HUES48 (cell line): ENCODE results near the gene ATP2B1.
"Not testable (repeated sequence)": the region's sequence is repeated elsewhere in the genome, so short reads cannot be mapped to it uniquely, and the experiment has no call there.

Experiments
- H3K27ac ChIP-seq: one replicate; pipeline ENCODE4 v1.7.0; 2013; ENCODE audit warnings: low read depth, low read length, inconsistent platforms
- H3K27me3 ChIP-seq: 2 replicates; pipeline ENCODE4 v1.6.1; 2013; ENCODE audit warnings: mild to moderate bottlenecking, low read length; ENCODE audit not compliant: control insufficient read depth, insufficient read depth
- H3K36me3 ChIP-seq: 2 replicates; pipeline ENCODE4 v1.6.1; 2013; ENCODE audit warnings: low read length; ENCODE audit not compliant: control insufficient read depth, insufficient read depth
- H3K4me1 ChIP-seq: 2 replicates; pipeline ENCODE4 v1.6.1; 2013; ENCODE audit warnings: mild to moderate bottlenecking, low read length; ENCODE audit not compliant: control insufficient read depth, insufficient read depth
- H3K4me3 ChIP-seq: 2 replicates; pipeline ENCODE4 v1.5.1; 2013; ENCODE audit warnings: mild to moderate bottlenecking, low read depth, low read length
- H3K9ac ChIP-seq: 2 replicates; pipeline ENCODE4 v1.6.1; 2013; ENCODE audit warnings: mild to moderate bottlenecking, low read depth, low read length, moderate library complexity
- H3K9me3 ChIP-seq: 2 replicates; pipeline ENCODE4 v1.6.1; 2013; ENCODE audit warnings: low read length; ENCODE audit not compliant: control insufficient read depth, insufficient read depth

The ATP2B1 gene

DNA sequence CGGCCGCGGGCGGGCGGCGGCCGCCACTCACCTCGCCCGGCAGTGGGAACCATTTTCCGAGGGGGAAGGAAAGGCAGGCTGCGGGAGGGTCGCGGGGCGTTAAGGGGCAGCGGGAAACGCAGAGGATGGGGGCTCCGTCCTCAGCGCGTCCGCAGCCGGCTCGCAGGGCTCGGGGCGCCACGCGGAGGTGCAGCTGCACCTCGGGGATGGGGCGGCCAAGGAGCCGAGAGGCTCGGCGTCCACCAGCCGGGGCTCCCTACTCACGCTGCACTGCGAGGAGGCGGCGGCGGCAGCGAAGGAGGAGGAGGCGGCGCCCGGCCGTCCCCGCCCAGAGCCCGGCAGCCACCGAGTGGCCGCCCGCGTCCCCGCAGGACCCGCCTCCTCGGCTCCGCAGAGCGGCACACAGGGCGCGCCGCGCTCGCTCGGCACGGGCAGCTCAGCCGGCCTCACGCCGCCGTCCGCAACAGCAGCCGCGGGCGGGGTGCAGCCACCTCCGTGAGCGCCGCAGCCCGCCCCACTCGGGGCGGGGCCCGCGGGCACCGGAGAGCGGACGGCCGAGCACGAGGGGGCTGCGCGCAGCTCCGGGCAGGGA lies at the start of gene ATP2B1:
TSS of gene ATP2B1 (minus strand) at position 274 of the 592 bp plus-strand sequence. CDS start 52,952 bp downstream, outside the sequence.
- peak within 1 kb of the TSS; percentile 96 for H3K4me3 ChIP-seq
- H3K27me3 ChIP-seq = peaks cover 44% of the 10 kb centered on the region
- H3K36me3 ChIP-seq = no peaks in the 10 kb centered on the region
- peaks cover 9% of the 10 kb centered on the region for H3K4me1 ChIP-seq
- H3K9me3 ChIP-seq = no peaks in the 10 kb centered on the region
- H3K9ac ChIP-seq = peak within 1 kb of the TSS; percentile 91
- H3K27ac ChIP-seq = peak within 1 kb of the TSS; percentile 90

GRCh38 chr12:89757987-89758386 lies 49.3 kb upstream of the ATP2B1 start:
- H3K27me3 ChIP-seq, H3K4me1 ChIP-seq, H3K9ac ChIP-seq, H3K27ac ChIP-seq, H3K4me3 ChIP-seq, H3K9me3 ChIP-seq, H3K36me3 ChIP-seq: not testable (repeated sequence)

GRCh38 chr12:89756585-89757398 lies 48.2 kb upstream of the ATP2B1 start:
- Histone ChIP-seq H3K9ac (no peak overlapping the region), H3K36me3 (no peaks in the 10 kb centered on the region), H3K27ac (no peak overlapping the region), H3K9me3 (no peaks in the 10 kb centered on the region), H3K27me3 (no peaks in the 10 kb centered on the region), H3K4me1 (no peaks in the 10 kb centered on the region), H3K4me3 (no peak overlapping the region)

GRCh38 chr12:89756194-89756584 lies 47.6 kb upstream of the ATP2B1 start:
- H3K4me1 ChIP-seq = no peaks in the 10 kb centered on the region
- no peaks in the 10 kb centered on the region for H3K27me3 ChIP-seq
- H3K9ac ChIP-seq = no peak overlapping the region
- H3K9me3 ChIP-seq = no peaks in the 10 kb centered on the region
- no peak overlapping the region for H3K4me3 ChIP-seq
- H3K36me3 ChIP-seq = no peaks in the 10 kb centered on the region
- H3K27ac ChIP-seq = no peak overlapping the region

DNA sequence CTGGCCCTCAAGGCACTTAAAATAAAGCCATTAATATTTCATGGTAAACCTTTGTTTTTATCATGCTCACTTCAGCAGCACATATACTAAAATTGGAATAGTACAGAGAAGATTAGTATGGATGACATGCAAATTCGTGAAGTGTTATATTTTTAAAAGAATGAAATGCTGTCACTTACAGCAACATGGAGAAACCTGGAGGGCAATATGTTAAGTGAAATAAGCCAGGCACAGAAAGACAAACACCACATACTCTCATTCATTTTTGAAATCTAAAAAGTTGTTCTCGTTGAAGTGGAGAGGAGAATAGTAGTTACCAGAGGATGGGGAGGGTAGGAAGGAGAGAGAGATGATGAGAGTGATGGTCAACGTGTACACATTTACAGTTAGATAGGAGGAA lies 45.4 kb upstream of the ATP2B1 start:
- H3K4me1 ChIP-seq = no peaks in the 10 kb centered on the region
- no peak overlapping the region for H3K9ac ChIP-seq
- H3K36me3 ChIP-seq = no peaks in the 10 kb centered on the region
- no peak overlapping the region for H3K4me3 ChIP-seq
- no peaks in the 10 kb centered on the region for H3K9me3 ChIP-seq
- H3K27ac ChIP-seq = no peak overlapping the region
- H3K27me3 ChIP-seq = no peaks in the 10 kb centered on the region

DNA sequence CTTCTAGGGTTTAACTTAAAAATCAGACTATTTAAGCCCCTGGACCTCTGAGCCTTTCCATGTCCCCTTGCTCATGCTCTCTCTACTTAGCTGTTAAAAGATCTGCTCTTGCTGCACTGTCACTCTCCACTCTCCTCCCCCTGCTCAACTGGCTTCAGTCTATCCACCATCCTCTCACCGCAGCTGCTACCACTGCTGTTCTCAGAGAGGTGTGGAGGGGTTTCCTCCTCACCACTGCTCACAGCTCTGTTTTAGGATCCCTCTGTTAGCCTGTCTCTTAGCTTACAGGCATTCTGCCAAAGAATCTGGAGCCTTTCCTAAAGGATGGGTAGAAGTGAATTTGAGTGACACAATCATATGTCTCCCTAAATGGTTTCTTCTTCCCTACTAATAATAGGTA lies 43.7 kb upstream of the ATP2B1 start:
- H3K9ac ChIP-seq = no peak overlapping the region
- H3K4me1 ChIP-seq = no peaks in the 10 kb centered on the region
- no peaks in the 10 kb centered on the region for H3K9me3 ChIP-seq
- no peaks in the 10 kb centered on the region for H3K36me3 ChIP-seq
- H3K27ac ChIP-seq = no peak overlapping the region
- H3K4me3 ChIP-seq = no peak overlapping the region
- H3K27me3 ChIP-seq = no peaks in the 10 kb centered on the region

DNA sequence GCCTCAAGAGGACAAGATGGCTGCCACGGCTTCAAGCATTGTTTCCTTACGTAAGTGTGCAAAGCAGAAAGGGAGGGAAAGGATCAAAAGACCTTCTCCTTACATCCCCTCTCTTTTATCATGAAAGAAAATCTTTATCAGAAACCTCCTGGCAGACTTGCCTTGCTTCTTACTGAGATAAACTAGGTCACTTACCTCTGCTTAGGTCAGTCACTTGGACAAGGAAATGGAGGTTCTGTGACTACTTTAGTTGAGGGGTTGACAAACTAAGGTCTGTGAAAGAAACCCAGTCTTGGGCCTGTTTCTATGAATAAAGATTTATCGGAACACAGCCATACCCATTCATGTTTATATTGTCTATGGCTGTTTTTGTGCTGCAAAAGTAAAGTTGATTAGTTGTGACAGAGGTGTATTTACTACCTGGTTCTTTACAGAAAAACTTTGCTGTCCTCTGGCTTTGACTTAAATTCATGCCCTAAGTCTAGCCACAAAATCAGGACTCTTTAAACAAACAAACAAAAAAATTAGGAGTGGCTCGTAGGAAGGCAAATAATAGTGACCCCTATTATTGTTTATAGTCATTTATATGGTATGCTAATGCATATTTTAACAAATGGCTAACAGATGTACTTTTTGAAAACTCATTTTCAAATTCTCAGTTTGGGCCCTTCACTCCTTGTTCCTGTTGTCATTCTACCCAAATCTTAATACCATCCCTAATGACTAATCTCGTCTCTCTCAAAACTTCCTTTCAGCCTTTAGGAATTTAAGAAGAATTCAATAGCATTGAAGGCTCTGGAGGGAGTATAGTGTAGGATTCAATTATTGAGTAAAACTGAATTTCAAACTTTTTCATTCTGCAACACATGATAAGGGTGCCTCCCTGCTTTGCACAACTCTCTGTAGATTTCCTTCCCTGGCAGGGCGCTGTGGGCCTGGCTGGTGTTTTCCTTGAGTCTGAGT lies 42.0 kb upstream of the ATP2B1 start:
- no peaks in the 10 kb centered on the region for H3K4me1 ChIP-seq
- H3K27me3 ChIP-seq = no peaks in the 10 kb centered on the region
- H3K27ac ChIP-seq = no peak overlapping the region
- H3K4me3 ChIP-seq = no peak overlapping the region
- no peak overlapping the region for H3K9ac ChIP-seq
- no peaks in the 10 kb centered on the region for H3K36me3 ChIP-seq
- no peaks in the 10 kb centered on the region for H3K9me3 ChIP-seq

GRCh38 chr12:89748791-89749190 lies 40.2 kb upstream of the ATP2B1 start:
- H3K27me3 ChIP-seq = no peaks in the 10 kb centered on the region
- H3K9ac ChIP-seq = no peak overlapping the region
- no peaks in the 10 kb centered on the region for H3K4me1 ChIP-seq
- no peak overlapping the region for H3K4me3 ChIP-seq
- no peaks in the 10 kb centered on the region for H3K36me3 ChIP-seq
- H3K9me3 ChIP-seq = no peaks in the 10 kb centered on the region
- no peak overlapping the region for H3K27ac ChIP-seq

DNA sequence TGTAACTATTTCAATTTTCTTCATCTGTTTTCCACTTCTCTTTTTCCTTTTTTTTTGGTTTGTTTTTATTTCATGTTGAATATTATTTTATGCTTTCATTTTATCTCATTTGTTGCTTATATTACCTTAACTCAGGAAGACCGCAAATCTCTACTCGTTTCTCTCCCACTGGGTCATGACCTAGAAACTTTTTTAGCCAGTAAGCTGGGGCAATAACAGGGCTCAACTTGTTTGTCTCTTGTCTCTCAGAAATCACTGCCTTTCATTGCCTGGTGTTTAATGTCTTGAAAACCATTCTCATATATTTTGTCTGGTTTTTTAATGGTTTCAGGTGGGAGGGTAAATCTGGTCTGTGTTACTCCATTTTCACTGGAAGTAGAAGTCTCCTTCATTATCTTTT lies 36.6 kb upstream of the ATP2B1 start:
- Histone ChIP-seq H3K9me3 (no peaks in the 10 kb centered on the region), H3K36me3 (no peaks in the 10 kb centered on the region), H3K27me3 (no peaks in the 10 kb centered on the region), H3K9ac (no peak overlapping the region), H3K4me3 (no peak overlapping the region), H3K27ac (no peak overlapping the region), H3K4me1 (no peaks in the 10 kb centered on the region)

GRCh38 chr12:89742337-89743022 lies 33.8 kb upstream of the ATP2B1 start:
- Histone ChIP-seq H3K4me1 (no peaks in the 10 kb centered on the region), H3K27me3 (no peaks in the 10 kb centered on the region), H3K4me3 (no peak overlapping the region), H3K36me3 (no peaks in the 10 kb centered on the region), H3K27ac (no peak overlapping the region), H3K9me3 (no peaks in the 10 kb centered on the region), H3K9ac (no peak overlapping the region)
